ENCODE results near the gene KDM4B.

The KDM4B gene

DNA sequence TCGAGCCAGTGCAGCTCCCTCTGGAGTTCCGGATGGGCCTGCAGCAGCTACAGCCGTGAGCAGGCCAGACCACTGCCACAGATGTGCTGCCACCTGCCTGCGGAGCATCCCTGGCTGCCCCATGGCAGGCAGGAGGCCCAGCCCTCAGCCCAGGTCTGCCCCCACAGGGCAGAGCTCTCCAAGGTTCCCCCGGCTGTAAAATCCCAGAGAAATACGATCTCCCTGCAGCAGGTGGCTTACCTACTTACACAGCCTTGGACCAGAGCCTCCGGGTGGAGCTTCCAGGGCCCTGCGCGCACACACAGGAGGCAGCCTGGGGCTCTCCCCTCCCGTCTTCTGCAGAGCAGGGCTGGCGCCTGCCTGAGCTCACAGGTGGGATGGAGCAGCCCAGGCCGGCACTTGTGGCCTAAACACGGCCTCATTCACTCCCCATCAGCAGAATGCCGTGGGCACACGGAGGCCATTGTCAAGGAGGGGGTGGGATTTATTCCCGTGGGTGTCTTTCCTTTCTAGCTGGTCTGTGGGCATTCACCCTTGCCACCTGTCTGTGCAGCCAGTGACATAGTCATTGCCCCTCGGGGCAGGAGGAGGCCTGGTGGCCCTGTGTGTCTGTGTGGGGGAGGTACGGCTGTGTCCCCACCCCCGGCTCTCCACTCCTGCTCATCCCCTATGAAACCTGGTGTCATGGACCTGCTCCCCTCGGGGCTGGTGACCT lies 118.0 kb downstream of the KDM4B start:
- no peak for FAIRE-seq
- peak; percentile 11 for DNase-seq (ENCODE audit: low spot score)

DNA sequence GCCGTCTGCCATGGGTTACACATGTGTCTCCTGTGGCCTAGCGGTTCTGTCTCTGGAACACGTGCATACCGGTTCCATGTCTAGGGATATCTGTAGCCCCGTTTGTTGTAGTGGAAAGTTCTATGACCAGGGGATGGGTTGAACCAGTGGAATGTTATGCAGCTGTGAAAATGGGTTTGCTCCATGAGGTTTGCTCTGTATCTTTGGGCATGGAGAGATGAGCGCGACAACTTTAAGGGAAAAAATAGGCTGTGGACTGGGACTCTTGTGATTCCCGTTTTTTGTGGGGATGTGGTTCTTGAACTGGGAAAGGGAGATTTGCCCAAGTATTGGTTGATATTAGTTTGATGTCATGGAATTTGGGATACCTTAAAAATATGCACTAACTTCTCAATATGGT lies 120.4 kb downstream of the KDM4B start:
- no peak for DNase-seq (ENCODE audit: low spot score)
- no peak for FAIRE-seq

DNA sequence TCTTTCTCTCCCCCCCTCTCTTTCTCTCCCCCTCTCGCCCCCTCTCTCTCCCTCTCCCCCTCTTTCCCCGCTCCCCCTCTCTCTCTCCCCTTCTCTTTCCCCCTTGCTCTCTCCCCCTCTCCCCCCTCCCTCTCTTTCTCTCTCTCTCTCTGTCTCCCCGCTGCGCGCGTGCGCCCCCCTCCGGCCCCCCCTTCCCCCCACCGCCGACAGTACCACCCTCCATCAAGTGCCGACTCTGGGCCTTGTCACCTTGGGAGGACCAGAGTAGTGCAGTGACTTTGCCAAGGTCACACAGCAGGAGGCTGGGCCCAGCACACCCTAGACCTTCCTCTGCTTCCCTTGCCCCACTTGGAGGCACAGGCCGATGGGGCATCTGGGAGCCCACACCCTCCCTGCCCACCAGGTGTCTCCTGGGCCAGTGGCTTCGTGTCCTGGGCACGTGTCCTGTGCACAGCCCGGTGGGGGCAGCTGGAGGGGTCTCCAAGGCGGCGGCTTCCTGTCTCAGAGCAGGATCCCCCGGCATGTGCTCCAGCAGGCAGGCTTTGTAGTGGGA lies 121.6 kb downstream of the KDM4B start:
- FAIRE-seq (no peak), DNase-seq (ENCODE audit: low spot score) (no peak)

DNA sequence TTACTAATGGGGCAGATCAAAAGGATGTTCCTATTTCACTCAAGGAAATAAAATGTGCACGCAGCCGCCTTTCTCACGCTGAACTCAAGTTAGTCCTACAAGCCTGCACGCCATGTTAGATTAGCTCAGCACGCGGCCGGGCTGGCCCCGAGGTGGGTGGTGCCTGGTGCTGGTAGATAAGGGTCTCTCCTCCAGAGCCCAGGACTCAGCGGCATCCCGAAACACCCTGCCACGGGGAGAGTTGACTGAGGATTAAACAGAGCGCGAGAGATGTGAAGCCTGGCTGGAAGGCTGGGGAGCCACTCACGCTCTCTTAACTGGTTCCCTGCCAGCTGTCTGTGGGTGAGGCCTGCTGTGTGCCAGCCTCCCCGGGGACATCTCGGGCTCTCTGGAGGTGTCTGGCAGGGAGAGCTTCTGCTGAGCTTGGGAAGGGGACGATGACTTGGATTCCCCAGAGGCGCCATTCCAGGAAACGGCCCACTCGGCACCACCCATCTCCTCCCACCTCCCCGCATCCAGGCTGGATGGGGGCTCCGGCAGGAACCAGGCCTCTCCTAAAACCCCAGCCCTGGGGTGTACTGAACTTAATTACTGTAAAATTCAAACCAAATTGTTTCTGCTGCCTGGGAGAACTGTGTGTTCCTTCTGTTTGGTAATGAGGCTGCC lies 122.2 kb downstream of the KDM4B start:
- no peak for DNase-seq (ENCODE audit: low spot score)

DNA sequence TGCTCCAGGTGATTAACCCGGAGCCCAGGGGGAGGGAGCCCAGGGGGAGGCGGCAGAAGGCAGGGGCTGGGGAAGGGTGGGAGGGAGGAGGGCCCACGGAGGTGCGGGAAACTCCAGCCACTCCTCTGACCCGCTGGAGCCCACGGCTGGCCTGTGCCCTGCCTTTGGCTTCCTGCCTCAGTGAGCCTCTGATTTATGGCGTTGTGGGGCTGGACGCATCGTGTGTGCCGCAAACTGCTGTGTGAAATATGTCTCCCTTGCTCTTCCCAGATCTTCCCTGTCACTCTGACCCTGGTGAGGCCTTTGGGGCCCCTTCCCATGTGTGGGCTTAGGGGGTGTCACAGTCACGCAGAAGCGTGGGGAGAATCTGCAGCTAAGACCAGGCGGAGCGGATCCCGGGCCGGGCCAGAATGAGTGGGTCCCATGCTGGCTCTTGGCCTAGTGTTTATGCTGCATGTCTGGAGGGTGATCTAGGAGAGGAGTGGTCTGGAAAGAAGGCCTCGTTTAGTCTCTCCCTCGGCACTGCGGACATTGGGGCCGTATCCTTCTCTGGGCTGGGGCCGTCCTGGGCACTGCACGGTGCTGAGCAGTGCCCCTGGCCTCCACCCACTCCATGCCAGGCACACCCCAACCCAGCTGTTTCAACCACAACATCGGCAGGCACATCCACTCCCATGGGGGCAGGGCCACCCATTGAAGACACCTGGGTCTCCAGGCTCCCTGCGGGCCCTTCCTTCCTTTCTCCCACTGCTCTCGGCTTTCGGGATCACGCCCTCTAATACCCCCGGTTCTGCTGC lies 123.0 kb downstream of the KDM4B start:
- DNase-seq (ENCODE audit: low spot score) (no peak), FAIRE-seq (no peak)

More for the DNA sequence above, 122.2 kb downstream of the KDM4B start:
- no peak for FAIRE-seq

DNA sequence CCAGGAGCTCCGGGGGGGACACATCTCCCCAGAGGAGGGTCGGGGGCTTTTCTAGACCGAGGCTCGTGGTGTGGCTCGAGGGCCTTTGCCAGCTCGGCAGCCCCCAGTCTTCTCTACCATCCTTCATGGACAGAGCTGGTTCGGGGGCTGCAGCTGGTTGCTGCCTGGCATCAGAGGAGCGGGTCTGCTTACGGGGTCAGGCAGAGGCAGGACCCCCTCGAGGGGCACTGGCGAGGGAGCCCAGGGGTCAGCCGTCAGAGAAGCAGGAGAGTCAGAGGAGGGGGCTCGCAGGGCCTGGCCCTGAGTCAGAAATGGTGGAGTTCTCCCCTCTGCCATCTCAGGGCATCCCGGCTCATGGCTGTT lies 123.5 kb downstream of the KDM4B start:
- FAIRE-seq (no peak), DNase-seq (ENCODE audit: low spot score) (no peak)

DNA sequence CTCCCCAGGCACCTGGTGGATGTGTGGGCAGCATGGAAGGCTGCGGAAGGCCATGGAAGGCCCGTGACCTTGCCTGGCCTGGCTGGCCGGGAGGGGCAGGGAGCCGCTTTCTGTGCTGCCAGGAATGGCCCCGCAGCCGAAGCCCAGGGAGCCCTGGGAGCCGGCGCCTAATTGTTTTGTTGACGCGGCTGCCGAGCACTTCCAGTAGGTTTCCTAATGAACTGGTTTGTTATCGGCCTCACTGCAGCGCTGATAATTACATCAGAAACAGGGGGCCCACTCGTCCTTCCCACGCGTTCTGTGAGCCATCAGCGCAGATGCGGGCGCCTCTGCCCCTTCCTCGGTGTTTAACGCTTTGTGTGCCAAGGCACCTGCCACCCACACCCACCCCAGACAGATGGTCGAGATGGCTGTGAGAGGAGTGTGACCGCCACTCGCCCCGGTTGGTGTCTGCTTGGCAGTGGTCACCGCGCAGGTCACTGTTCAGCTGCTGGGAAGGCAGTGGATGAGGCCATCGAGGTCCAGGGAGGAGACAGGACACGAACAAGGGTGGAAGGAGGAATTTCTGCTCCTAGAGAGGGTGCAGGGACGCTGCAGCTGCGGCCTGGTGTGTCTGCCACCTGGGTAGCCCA lies 124.5 kb downstream of the KDM4B start:
- FAIRE-seq (no peak), DNase-seq (ENCODE audit: low spot score) (no peak)

DNA sequence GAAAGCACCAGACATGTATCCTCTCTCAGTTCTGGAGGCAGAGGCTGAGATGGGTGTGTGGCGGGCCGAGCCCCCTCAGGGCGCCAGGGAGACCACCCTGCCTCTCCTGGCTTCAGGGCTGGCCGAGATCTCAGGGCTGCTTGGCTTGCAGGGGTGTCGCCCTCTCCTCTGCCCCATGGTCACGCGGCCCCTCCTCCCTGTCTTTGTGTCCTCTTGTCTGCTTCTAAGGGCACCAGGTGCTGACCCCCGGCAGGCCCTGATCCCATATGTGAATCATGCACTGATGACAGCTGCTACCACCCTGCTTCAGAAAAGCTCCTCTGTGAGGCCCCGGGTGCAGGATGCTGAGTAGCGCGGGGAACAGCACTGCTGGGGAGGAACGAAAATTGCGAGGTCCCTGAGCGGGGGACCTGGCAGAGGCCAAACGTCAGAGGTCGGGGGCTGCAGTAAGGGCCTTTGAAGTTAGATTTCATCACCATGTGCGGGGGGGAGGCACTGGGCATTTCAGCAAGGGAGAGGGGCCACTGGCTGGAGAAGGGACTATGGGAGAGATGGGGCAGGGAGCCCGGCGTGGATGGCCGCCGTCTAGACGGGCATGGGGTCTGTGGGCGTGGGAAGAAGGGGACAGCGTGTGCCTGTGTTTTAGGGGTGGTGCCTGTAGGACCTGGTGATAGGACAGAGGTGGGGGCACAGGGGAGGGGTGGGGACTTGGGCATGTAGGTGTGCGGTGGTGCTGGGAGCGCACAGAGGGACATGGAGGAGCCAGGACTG lies 125.2 kb downstream of the KDM4B start:
- no peak for FAIRE-seq
- DNase-seq (ENCODE audit: low spot score) = no peak

DNA sequence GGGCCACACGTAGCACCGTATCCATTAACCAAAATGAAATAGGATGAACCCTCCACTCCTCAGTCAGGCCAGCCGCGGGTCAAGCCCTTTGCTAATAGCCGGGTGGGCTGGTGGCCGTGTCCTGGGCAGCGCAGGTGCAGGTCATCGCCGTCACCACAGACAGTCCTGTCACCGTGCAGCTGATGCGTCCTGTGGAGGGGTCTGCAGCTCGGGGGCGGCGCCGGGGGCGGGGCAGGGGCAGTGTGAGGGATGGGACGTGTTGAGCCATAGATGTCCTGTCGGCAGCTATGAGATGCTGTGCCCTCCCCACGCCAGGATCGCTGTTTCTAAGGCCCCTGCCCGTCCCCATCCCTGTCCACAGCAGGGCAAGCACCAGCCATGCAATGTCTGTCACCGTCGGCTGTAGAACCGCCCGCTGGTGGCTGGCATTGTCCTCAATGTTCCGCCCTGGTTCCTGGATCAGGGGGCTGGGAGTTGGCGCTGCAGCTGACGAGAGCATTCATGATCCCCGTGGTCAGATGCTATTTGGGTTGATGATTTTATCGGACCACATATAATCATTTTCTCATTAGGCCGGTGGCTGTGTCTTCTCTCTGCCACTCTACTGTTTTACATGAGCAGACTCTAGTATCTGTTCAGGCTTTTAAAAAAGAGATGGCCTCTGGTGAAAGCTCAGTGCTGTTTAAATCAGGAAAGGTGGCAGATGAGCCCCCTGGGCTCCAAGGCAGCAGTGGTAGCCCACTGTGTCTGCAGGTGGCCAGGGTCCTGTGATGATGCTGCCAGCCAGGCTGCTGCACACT lies 126.1 kb downstream of the KDM4B start:
- FAIRE-seq = no peak

DNA sequence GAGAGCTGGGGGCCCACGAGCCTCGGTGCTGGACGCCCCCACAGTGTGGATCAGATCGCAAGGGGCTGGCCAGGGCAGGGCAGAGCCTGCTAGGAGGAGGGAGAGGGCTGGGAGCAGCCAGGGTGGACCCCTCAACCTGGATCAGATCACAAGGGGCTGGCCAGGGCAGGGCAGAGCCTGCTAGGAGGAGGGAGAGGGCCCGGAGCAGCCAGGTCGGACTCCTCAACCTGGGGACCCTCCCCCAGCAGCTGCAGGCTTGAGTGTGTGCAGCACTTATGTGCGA lies 126.6 kb downstream of the KDM4B start:
- DNase-seq (ENCODE audit: low spot score) (no peak), FAIRE-seq (no peak)

More for the DNA sequence above, 126.1 kb downstream of the KDM4B start:
- no peak for DNase-seq (ENCODE audit: low spot score)

DNA sequence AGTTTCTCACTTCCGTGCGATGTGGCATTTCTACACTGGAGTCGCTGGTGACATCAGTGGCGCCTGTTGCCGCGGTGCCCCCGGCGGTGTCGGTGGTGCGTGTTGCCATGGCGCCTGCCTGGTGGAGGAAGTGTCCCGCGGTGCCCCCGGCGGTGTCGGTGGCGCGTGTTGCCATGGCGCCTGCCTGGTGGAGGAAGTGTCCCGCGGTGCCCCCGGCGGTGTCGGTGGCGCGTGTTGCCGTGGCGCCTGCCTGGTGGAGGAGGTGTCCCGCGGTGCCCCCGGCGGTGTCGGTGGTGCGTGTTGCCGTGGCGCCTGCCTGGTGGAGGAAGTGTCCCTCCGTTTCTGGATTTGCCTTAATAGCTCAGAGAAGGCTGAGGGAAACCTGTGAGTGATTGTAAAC lies 127.6 kb downstream of the KDM4B start:
- no peak for FAIRE-seq
- no peak for DNase-seq (ENCODE audit: low spot score)

DNA sequence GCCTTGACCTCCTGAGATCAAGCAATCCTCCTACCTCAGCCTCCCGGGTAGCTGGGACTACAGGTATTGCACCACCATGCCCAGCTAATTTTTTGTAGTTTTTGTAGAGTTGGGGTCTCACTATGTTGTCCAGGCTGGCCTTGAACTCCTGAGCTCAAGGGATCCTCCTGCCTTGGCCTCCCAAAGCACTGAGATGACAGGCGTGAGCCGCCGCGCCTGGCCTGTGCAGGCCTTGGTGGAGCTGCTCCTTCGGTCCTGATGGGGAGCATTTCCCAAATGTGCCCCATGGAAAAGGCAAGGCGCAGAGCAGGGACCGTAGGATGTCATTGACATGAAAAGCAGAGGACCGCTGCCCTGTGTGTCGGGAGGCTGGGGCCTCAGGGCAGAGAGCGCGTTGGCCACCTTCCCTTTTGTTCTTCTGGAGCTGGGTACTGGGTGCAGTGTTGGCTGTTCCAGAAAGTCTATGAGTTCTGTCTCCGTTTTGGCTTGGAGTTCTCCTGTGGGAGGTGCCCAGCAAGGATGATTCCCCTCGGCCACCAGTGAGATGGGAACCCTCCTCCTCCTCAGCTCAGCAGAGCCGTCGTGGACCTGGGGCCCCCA lies 128.5 kb downstream of the KDM4B start:
- FAIRE-seq (no peak), DNase-seq (ENCODE audit: low spot score) (no peak)

DNA sequence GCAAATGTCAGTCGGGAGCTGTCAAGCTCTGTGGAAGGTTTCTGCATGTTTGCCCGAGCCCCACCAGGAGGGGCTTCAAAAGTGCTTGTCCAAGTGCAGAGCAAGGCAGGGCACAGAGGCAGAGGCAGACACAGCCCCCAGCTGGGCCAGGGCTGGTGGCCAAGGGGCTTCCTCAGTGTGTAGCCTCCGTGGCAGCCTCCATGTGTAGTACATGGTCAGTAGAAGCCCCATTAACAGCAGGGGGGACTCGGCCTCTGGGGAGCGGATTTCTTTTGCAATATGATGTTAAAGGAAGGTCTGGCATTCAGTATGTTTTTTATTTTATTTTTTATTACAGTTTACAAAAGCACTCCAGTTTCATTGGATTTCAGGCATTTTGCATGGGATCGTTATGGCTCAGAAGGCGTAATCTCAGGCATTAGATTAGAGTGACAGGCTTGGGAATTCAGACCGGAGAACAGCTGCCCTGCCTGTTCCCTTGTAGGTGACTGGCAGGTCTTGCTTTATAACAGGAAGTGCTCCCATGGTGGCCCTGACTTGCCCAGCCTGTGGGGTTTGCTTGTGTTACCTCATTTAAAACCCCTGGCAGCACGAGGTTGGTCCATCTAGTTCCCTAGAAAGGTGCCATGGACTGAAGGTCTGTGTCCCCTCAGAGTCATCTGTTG lies 129.2 kb downstream of the KDM4B start:
- DNase-seq (ENCODE audit: low spot score) (no peak), FAIRE-seq (no peak)

DNA sequence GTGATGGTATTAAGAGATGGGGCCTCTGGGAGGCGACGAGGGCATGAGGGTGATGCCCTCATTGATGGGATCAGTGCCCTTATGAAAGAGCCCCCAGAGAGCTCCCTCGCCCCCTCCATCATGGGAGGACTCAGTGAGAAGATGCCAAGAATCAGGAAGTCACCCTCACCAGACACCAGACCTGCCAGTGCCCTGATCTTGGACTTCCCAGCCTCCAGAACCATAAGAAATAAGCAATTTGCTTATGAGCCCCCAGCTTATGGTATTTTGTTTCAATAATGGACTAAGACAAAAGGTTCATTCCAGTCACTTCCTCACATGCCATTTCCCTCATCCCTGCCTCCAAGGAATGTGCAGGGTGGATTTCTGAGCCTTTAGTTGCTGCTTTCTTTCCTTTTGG lies 129.7 kb downstream of the KDM4B start:
- FAIRE-seq = no peak
- no peak for DNase-seq (ENCODE audit: low spot score)

DNA sequence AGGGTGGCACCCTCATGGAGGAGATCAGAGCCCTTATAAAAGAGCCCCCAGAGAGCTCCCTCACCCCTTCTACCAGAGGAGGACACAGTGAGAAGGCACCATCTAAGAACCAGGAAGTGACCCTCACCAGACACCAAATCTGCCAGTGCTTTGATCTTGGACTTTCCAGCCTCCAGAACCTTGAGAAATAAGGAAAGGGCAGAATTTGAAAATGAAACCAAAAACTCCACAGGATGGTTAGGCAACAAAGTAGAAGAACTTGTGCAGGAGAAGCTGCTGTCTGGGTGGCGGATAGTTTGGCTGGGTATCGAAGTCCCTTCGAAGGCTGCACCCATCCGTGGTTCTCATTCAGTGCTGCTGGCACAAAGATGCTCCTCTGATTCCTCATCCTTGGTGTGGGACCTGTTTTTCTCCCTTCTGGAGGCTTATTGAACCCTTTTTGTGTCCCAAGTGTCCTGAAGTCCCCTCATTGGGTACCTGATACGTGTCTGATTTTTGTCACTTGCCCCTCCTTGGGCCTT lies 130.8 kb downstream of the KDM4B start:
- DNase-seq (ENCODE audit: low spot score) (no peak), FAIRE-seq (no peak)

DNA sequence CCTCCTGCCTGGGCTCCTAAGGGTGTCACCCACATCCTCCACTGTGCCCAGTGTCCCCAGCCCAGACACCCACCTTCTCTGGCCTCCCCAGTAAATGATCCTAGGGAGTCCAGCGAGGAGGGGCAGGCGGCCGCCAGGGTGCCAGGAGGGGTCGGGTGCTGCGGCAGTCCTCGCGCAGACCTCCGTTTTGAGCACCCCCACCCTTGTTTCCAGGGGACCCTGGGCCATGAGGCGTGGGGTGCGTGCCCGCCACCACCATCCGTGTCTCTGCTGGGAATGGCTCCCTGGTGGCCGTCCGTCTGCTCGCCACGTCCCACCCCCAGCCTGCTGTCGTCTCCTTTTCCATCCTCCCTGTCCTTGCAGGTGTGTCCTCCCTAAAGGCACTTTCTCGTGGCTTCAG lies 133.0 kb downstream of the KDM4B start:
- FAIRE-seq (no peak), DNase-seq (ENCODE audit: low spot score) (no peak)

DNA sequence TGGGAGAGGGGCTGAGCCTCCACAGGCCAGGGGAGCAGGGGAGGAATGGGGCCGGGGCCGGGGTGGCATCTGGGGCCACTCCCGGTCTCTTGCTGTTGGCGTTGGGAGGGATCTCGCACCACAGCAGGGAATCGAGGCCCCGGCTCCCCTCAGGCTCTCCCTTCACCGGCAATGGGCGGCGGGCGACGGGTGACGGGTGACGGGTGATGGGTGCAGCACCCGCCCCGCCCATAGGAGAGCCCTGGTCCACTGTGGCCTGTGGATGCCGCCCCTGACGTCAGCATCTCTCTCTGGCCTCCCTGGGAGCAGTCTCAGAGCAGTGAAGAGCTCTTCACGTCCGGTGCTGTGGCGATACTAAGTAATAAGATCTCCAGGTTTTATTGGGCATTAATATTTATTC lies 133.6 kb downstream of the KDM4B start:
- FAIRE-seq (no peak), DNase-seq (ENCODE audit: low spot score) (no peak)

DNA sequence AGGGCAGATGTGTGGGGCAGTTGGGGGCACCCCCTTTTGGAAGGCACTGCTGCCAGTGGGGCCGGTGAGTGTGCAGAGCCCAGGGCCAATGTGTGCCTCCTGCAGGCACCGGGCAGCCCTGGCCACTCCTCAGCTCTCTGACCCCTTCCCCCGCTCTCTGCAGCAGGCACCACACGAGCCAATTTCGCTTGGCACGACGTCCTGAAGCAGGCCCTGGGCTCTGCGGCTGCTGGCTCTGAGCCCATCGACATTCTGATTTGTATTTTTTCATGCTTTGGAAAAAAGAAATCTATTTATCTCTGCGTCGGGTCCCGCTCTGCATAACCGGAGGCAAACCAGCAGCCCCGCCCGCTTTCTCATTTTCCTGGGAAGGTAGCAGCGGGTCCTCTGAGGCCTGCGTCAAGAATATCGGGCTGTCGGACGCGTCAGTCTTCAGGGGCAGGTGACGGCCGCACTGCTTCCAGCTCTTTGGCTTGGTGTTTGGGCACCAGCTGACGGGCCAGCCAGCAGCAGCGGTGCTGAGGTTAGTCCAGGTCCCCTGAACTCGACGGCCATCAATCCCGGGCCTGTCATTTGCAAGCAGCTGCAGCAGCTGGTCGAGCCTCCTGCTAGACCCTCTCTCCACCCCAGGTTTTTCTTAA lies 134.3 kb downstream of the KDM4B start:
- no peak for DNase-seq (ENCODE audit: low spot score)
- FAIRE-seq = no peak

Measured in urothelium cell line (cell line).